ENCODE data around the gene PLEKHA6. TPM values are rescaled to one million over a fixed set of nuclear protein-coding genes. Genes with fewer than 3 reads are reported as not detected.

Gene PLEKHA6
- total RNA-seq, 2 donors from 2014 or later: 18.1 to 25.7 TPM

- no peaks in the 10 kb centered on the region for H3K9me3 ChIP-seq
- peaks cover 0 to 11% of the 10 kb centered on the region in 2 donors for H3K4me1 ChIP-seq
- no peak for DNase-seq (ENCODE audit: low spot score)
- H3K36me3 ChIP-seq: no peaks in the 10 kb centered on the region
- TF ChIP-seq CTCF (IDR thresholded peaks at IDR 0.05): no peak
- H3K27ac ChIP-seq: no peak overlapping the region
- no peak overlapping the region for H3K4me3 ChIP-seq
- H3K27me3 ChIP-seq: no peaks in the 10 kb centered on the region
Observed at GRCh38 chr1:204367956-204368355, 8.2 kb upstream of the PLEKHA6 start.

DNA sequence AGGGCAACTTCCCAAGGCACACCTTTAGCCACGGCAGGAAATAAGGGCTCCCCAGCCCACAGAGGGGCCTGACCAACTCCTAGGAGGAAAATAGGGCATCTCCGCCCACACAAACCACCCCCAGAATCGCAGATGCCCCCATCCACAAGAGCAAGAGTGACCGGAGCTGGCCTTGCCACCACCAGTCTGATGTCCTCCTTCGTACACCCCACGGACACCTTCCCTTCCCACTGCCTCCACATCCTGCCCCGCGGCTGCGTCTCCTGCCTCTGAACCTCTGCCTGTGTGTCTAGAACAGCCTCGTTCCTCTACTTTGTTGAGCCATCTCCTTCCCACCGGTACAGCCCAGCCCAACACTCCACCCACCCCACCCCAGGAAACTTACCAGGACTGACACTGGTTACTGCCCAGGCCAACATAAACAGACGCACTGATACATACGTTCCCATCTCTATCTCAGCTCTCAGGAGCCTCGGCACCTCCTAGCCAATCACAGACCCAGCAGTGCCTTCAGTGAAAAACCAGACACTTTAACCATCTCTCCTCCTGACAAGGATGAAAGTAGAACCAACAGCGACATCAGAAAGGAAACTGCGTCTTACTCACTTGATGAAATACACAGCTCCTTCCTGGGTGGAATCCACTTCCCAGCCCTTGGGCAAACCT, 7.6 kb upstream of the PLEKHA6 start:
- Histone ChIP-seq H3K27me3 (no peaks in the 10 kb centered on the region), H3K9me3 (no peaks in the 10 kb centered on the region), H3K4me3 (no peak overlapping the region), H3K4me1 (peaks cover 0 to 15% of the 10 kb centered on the region in 2 donors), H3K27ac (no peak overlapping the region), H3K36me3 (no peaks in the 10 kb centered on the region)
- TF ChIP-seq CTCF (IDR thresholded peaks at IDR 0.05): no peak
- DNase-seq (ENCODE audit: low spot score): no peak

DNA sequence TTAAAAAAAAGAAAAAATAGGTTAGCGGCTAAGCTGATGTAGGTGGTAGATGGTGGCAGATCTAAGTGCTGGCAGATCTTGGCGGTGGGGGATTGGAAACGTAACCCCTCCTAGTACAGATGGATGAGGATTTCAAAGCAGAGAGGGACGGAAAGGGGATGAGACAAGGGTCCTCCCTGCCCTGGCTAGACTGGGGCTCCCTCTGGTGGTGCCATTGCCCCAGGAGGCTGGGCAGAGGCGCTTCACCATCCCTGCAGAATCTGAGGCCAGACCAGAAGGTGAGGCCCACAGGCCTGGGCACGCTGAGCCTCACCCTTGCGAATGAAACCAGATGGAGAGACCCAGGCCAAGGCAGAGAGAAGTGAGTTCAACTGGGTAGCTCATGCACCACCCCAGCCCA, 7.0 kb upstream of the PLEKHA6 start:
- H3K36me3 ChIP-seq: no peaks in the 10 kb centered on the region
- peaks cover 0 to 15% of the 10 kb centered on the region in 2 donors for H3K4me1 ChIP-seq
- no peaks in the 10 kb centered on the region for H3K27me3 ChIP-seq
- H3K9me3 ChIP-seq: no peaks in the 10 kb centered on the region
- peak in 1 of 2 donors; percentile 43 for TF ChIP-seq CTCF (IDR thresholded peaks at IDR 0.05)
- H3K4me3 ChIP-seq: no peak overlapping the region
- DNase-seq (ENCODE audit: low spot score): no peak
- H3K27ac ChIP-seq: no peak overlapping the region

DNA sequence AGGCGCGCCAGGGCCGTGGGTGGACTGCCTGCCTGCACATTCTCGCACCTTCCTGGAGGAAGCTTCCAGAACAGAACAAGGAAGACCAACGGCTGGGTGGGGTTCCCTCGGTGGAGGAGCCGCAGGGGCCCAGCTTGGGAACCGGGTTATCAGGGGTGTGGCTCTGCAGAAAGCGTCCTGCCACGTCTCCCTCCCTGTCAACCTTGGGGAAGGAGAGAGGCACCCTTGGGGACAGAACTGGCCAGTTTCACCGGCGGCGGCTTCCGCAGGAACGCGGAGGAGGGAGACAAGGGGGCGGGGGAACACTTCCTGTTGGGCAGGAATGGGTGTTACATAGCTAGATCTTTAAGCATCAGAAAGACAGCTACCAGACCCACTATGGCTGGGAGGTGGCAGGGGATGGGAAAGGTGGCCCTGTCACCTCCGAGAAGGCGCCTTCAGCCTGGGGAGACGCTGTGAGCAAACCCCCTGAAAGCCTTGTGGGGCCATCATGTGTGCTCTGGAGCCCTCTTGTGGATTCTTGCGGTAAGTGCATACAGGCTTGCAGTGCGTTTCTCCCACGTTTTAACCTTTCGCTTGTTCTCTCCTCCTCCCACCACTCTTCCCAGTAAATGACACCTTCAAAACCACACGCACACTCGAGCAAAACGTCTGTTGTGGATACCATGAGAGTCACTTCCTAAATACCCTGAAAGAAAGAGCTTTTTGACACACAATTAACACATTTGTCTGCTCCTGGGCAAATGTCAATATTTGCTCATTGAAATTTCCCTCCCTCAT, 3.8 kb upstream of the PLEKHA6 start:
- peak; percentile 94 to 99 for TF ChIP-seq CTCF (IDR thresholded peaks at IDR 0.05)
- DNase-seq (ENCODE audit: low spot score): peak; percentile 77
- H3K27me3 ChIP-seq: no peaks in the 10 kb centered on the region
- H3K27ac ChIP-seq: peak overlapping the region; percentile 46 to 76
- H3K9me3 ChIP-seq: no peaks in the 10 kb centered on the region
- H3K4me1 ChIP-seq: peaks cover 0 to 36% of the 10 kb centered on the region in 2 donors
- peak overlapping the region; percentile 14 to 52 for H3K4me3 ChIP-seq
- no peaks in the 10 kb centered on the region for H3K36me3 ChIP-seq

GRCh38 chr1:204362984-204363334, 3.2 kb upstream of the PLEKHA6 start:
- no peak for TF ChIP-seq CTCF (IDR thresholded peaks at IDR 0.05)
- Histone ChIP-seq H3K4me1 (peaks cover 0 to 41% of the 10 kb centered on the region in 2 donors), H3K9me3 (no peaks in the 10 kb centered on the region), H3K27me3 (no peaks in the 10 kb centered on the region), H3K36me3 (no peaks in the 10 kb centered on the region), H3K4me3 (peak overlapping the region; percentile 14 to 52), H3K27ac (peak overlapping the region; percentile 46 to 76)
- no peak for DNase-seq (ENCODE audit: low spot score)
